HepG2 (cell line): ENCODE measurements around the gene MXRA8. TPM values are rescaled to one million over a fixed set of nuclear protein-coding genes. Genes with fewer than 3 reads are reported as not detected.

Experiments
- BORCS8-MEF2B ChIP-seq: sonication (generic); formaldehyde crosslinking; IDR thresholded peaks from 2 replicates; pipeline ENCODE4 v1.8.0; 2022; ENCODE audit warnings: mild to moderate bottlenecking, missing genetic modification reagents
- CC2D1A ChIP-seq: sonication (generic); formaldehyde crosslinking; IDR thresholded peaks from 2 replicates; pipeline ENCODE4 v1.8.1; 2023; ENCODE audit warnings: mild to moderate bottlenecking, missing genetic modification reagents
- FOXJ3 ChIP-seq: sonication (generic); formaldehyde crosslinking; IDR thresholded peaks from 2 replicates; pipeline ENCODE4 v1.4.0; 2020; ENCODE audit warnings: missing genetic modification reagents, mild to moderate bottlenecking, borderline replicate concordance
- KDM2A ChIP-seq: sonication (generic); formaldehyde crosslinking; IDR thresholded peaks from 2 replicates; pipeline ENCODE4 v1.4.0; 2020; ENCODE audit warnings: low read depth, missing genetic modification reagents, borderline replicate concordance
- KDM6A ChIP-seq: IDR thresholded peaks from 2 replicates; pipeline ENCODE4 v1.6.1; 2016; ENCODE audit warnings: low read depth
- MEF2D ChIP-seq: sonication (generic); formaldehyde crosslinking; IDR thresholded peaks from 2 replicates; pipeline ENCODE4 v1.5.1; 2020; ENCODE audit warnings: mild to moderate bottlenecking, missing genetic modification reagents
- NFE2 ChIP-seq: sonication (generic); formaldehyde crosslinking; IDR thresholded peaks from 2 replicates; pipeline ENCODE4 v1.4.0; 2020; ENCODE audit warnings: missing genetic modification reagents
- SAFB2 ChIP-seq: sonication (generic); formaldehyde crosslinking; IDR thresholded peaks from 2 replicates; pipeline ENCODE4 v1.5.1; 2020; ENCODE audit warnings: missing genetic modification reagents, low read depth, mild to moderate bottlenecking, borderline replicate concordance
- TCF12 ChIP-seq, 2 experiments: fragments of 450-650 bp in 1 of 2; sonication (generic) in 1 of 2; formaldehyde crosslinking in 1 of 2; IDR thresholded peaks; 2 replicates each; pipeline versions ENCODE4 v1.6.1 to v1.8.0; 2017 to 2022; ENCODE audit warnings: antibody characterized with exemption in 1 of 2, mild to moderate bottlenecking in 1 of 2, missing genetic modification reagents in 1 of 2, moderate library complexity in 1 of 2
- UBTF ChIP-seq: sonication (generic); formaldehyde crosslinking; IDR thresholded peaks from 2 replicates; pipeline ENCODE4 v1.4.0; 2020; ENCODE audit warnings: mild to moderate bottlenecking, missing genetic modification reagents
- ZGPAT ChIP-seq: IDR thresholded peaks from 2 replicates; pipeline ENCODE4 v1.6.1; 2016; ENCODE audit warnings: mild to moderate bottlenecking
- ZNF276 ChIP-seq: sonication (generic); formaldehyde crosslinking; IDR thresholded peaks from 2 replicates; pipeline ENCODE4 v1.4.0; 2020; ENCODE audit warnings: mild to moderate bottlenecking, low read depth, missing genetic modification reagents
- ZNF501 ChIP-seq: sonication (generic); formaldehyde crosslinking; IDR thresholded peaks from 2 replicates; pipeline ENCODE4 v1.5.1; 2020; ENCODE audit warnings: mild to moderate bottlenecking, moderate library complexity, missing genetic modification reagents
- ZNF607 ChIP-seq: sonication (generic); formaldehyde crosslinking; IDR thresholded peaks from 2 replicates; pipeline ENCODE4 v1.5.1; 2020; ENCODE audit warnings: missing genetic modification reagents, mild to moderate bottlenecking, borderline replicate concordance
- polyA plus RNA-seq, 8 experiments: library from polyadenylated mRNA; depleted of rRNA in 3 of 8; stranded (reverse) in 7 of 8; unstranded in 1 of 8; fragments of >200 nt; fragmentation: Illumina TruSeq in 4 of 8; extraction: Trizol in 4 of 8; gene quantifications; 2 replicates each; pipeline versions ENCODE4 v1.2.1 to v1.2.3, GENCODE V29; 2011 to 2016; ENCODE audit warnings: low read depth in 4 of 8, missing spikeins in 1 of 8, mixed read lengths in 1 of 8; ENCODE audit not compliant: insufficient read depth in 1 of 8
- total RNA-seq, 5 experiments: library from RNA; depleted of rRNA; stranded (reverse); fragments of >200 nt; fragmentation: Illumina TruSeq; extraction: Trizol; gene quantifications; 2 replicates each; pipeline ENCODE4 v1.2.3, GENCODE V29; 2016; ENCODE audit warnings: low read depth in 1 of 5

Gene MXRA8
- total and polyA plus RNA-seq, 2 of the 13 experiments (the other 11 are each of a cell fraction or from before 2014, with no cell fraction given) = 19.8 to 44.8 TPM

GRCh38 chr1:1330366-1331067 lies 27.8 kb downstream of the MXRA8 start (continued):
- TF ChIP-seq NFE2 (CRISPR knock-in tag) (no peak), ZGPAT (CRISPR knock-in tag) (0 out of 2 replicates have a peak, but pooled peaks have one; percentile 26), KDM2A (CRISPR knock-in tag) (0 out of 2 replicates have a peak, but pooled peaks have one; percentile 5), ZNF607 (CRISPR knock-in tag) (0 out of 2 replicates have a peak, but pooled peaks have one; percentile 4), KDM6A (CRISPR knock-in tag) (no peak), ZNF276 (CRISPR knock-in tag) (0 out of 2 replicates have a peak, but pooled peaks have one; percentile 15), ZNF501 (CRISPR knock-in tag) (no peak), BORCS8-MEF2B (CRISPR knock-in tag) (0 out of 2 replicates have a peak, but pooled peaks have one; percentile 36), MEF2D (CRISPR knock-in tag) (0 out of 2 replicates have a peak, but pooled peaks have one; percentile 5), TCF12 (IDR thresholded peaks at IDR 0.05) (no peak), TCF12 (CRISPR knock-in tag; IDR thresholded peaks at IDR 0.05) (peak; percentile 29; the same call in 1 of the 2 replicates), UBTF (CRISPR knock-in tag) (no peak), CC2D1A (CRISPR knock-in tag) (no peak), SAFB2 (no peak), FOXJ3 (CRISPR knock-in tag) (no peak)
